GM19023 (cell line): ENCODE results near the gene ANKRD16.

ENCODE experiments used
- ATAC-seq: cut with Tn5 transposase; IDR thresholded peaks from one replicate; pipeline ENCODE4 v1.9.1; 2021; ENCODE audit warnings: mild to moderate bottlenecking, moderate library complexity; ENCODE audit not compliant: unreplicated experiment

The ANKRD16 gene

GRCh38 chr10:5904227-5904626 is 14.5 kb upstream of the ANKRD16 start:
- ATAC-seq: peak; percentile 93

GRCh38 chr10:5903563-5903962 is 13.9 kb upstream of the ANKRD16 start:
- no peak for ATAC-seq

DNA sequence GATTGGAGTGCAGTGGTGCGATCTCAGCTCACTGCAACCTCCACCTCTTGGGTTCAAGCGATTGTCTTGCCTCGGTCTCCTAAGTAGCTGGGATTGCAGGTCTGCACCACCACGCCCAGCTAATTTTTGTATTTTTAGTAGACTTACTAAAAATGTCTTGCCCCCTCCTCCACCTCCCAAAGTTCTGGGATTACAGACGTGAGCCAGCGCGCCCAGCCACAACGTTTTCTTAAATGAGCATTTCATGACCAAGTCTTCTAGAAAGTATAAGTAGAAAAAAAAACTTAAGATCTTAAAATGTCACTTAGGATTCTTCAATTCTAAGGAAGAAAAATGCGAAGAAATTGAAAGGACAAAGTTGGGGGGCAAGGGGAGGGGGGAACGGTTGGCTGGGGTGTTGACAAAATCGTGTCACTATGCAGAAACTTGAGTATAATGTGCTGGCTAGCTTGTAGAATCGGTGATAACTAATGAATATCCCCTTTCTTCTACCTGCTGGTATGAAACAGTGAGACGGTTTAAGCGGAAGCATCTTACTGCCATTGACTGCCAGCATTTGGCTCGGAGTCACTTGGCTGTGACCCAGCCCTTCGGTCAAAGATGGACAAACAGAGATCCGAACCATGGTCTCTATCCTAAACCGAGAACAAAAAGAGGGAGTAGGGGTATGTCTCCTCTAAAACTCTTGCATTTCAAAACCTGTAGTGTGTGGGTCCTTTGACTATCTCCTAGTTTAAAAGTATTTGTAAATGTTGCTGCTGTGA is 13.0 kb upstream of the ANKRD16 start:
- ATAC-seq: no peak

GRCh38 chr10:5900247-5900646 is 10.6 kb upstream of the ANKRD16 start:
- ATAC-seq: no peak

- ATAC-seq: no peak
Measured at GRCh38 chr10:5898163-5898562, 8.5 kb upstream of the ANKRD16 start.

DNA sequence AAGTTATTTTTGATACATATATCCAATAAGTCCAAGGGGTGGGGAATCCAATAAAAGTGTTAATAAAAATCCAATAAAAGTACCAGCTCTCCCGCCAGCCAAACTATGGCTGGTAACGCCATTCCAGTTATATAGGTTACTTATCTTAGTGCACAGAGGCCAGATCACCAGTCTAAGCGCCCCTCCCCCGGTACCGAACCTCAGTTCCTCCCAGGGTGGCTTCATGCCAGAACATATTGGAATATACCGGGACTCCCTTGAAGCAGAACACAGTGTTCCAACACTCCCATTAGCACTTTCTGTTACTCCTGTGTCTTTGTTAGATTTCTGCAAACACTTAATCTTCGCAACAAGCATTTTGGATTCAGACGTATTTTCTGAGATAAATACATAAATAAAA is 7.8 kb upstream of the ANKRD16 start:
- ATAC-seq: no peak

DNA sequence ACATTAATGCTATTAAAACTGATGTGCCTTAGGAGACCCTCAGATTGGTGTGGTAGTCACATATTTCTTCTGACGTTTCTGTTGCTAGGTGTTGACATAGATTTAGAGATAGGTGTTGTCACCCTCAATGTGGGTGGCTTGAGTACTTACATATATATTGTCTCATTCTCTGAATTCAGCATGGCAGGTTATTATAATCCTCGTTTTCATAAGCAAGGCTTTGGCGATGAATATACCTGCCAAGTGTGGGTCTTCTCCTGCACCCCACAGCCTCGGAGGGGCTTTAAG is 7.3 kb upstream of the ANKRD16 start:
- no peak for ATAC-seq

DNA sequence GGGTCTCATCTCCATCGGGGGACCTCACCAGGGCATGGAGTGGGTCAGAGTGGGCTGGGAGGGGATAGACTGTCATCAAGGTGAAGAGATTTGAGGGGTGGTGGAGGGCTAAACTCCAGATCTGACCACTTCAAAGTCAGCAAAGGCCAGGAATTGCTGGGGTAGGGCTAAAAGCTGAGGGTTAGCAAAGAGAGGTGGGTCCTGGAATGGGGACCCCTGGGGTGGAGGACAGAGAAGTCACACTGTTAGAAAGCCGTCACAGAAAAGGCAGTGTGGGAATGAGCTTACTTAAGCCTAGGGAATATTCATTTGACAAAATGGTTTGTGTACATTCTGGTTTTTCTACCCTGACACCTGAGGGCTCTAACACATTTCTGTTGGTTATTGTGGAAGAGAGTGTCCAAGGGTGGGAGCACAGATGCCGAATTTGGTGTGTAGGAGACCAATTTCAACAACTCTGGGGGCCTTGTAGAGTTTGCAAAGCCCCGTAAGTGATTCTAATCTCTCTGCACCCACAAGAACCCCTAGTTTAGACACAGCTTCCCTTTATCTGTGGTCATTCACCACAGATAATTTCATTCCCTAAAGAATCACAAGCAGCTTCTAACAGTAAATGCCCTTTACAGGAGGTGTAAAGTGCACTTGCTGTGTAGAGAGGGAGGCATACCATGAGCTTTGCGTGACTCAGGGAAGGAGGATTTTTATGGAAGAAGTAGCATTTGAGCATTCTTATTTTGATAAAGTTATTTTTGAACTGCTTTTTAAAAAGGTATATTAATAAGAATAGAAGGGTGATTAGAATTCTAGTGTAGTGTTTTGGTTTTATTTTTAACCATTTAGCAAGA is 6.7 kb upstream of the ANKRD16 start:
- ATAC-seq: peak; percentile 5

DNA sequence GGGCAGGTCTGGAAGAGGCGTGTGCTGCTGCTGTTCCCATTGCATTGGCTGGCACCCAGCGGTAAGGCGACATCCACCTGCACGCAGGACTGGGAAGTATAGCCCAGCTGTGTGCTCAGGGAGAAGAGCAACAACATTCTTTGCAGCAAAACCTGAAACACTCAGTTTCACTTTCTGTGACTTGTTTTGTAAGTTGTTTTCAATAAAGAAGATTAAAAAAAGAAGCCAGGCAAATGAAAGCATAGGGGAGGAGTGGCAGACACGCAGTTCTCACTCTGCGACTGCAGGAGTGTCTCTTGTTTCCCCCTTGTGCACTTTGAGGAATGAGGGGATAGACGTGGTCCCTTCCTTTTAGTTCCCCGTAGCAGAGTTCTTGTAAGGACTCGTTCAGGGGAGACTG is 6.1 kb upstream of the ANKRD16 start:
- peak; percentile 81 for ATAC-seq

GRCh38 chr10:5895365-5895764 is 5.7 kb upstream of the ANKRD16 start:
- peak; percentile 18 for ATAC-seq

DNA sequence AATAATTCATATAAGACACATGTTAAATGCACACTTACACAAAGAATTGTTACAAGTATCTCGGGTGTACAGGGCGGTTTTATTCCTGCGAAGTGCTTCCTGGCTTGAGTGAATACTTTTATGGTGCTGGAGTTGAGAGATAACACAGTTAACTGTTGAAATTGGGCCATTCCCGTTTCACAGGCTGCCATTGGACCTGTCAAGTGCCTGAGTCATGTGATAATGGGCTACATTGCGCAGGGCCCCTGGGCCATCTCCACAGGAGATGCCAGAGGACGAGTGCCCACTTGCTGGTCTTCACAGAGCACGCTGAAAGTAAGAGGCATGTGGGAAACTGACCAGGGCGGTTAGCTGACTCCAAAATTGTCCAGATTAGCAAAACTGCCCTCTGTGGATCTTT is 5.2 kb upstream of the ANKRD16 start:
- ATAC-seq: no peak

- no peak for ATAC-seq
Measured at GRCh38 chr10:5894403-5894802, 4.7 kb upstream of the ANKRD16 start.

GRCh38 chr10:5893321-5893720 is 3.6 kb upstream of the ANKRD16 start:
- no peak for ATAC-seq

- no peak for ATAC-seq
Measured at GRCh38 chr10:5892007-5892406, 2.3 kb upstream of the ANKRD16 start.

- ATAC-seq: no peak
Measured at GRCh38 chr10:5891009-5891408, 1.3 kb upstream of the ANKRD16 start.

GRCh38 chr10:5890452-5890915 is 791 bp upstream of the ANKRD16 start:
- peak; percentile 2 for ATAC-seq

GRCh38 chr10:5888843-5889623 is 660 bp downstream of the ANKRD16 start:
- ATAC-seq: peak; percentile 34

- ATAC-seq: no peak
Measured at GRCh38 chr10:5888351-5888750, 1.3 kb downstream of the ANKRD16 start.

GRCh38 chr10:5887641-5888040 is 2.1 kb downstream of the ANKRD16 start:
- ATAC-seq: no peak

GRCh38 chr10:5887029-5887428 is 2.7 kb downstream of the ANKRD16 start:
- ATAC-seq: no peak

DNA sequence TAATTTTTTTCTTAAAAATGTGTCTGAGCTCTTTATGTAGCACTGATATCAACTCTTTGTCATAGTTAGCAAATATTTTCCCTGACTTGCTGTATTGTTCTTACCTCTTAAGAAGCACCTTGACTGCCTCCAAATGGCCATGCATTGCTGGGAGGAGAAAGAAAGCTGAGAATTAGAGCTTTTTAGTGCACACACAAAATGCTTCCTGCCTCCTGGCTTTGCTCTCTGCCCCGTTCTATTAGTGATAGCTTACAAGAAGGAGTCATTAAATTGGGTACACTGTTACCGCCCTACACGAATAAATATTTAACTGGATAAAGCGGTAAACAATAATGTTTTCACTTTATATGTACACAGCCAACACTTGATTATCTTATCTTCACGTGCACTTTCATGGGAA is 4.1 kb downstream of the ANKRD16 start:
- ATAC-seq: no peak

- ATAC-seq: no peak
Measured at GRCh38 chr10:5882961-5883360, 6.7 kb downstream of the ANKRD16 start.
